SJSA1 (cell line): ENCODE measurements around the gene SCG2. TPM values are rescaled to one million over a fixed set of nuclear protein-coding genes. Genes with fewer than 3 reads are reported as not detected.

Experiments used
- total RNA-seq: library from RNA; depleted of rRNA; stranded (reverse); fragments of >200 nt; shearing (Covaris generic); gene quantifications from 2 replicates; pipeline ENCODE4 v1.2.3, GENCODE V29; 2014; rRNA removed

Gene SCG2
- total RNA-seq, 1 experiment from 2014 or later: 5.0 TPM

Other genes starting within 250 kb of the SCG2 start
- 6.4 and 7.2 TPM in 2 replicates for gene AP1S3, start 235.2 kb upstream of the SCG2 start, total RNA-seq